ENCODE results near the gene SMIM36.

GRCh38 chr17:55456307-55457240 lies 54.7 kb downstream of the SMIM36 start:
- TF ChIP-seq POLR2AphosphoS5 (IDR thresholded peaks at IDR 0.05; ENCODE audit: low read depth) (no peak), CTCF (conservative IDR thresholded peaks at IDR 0.05; ENCODE audit: low read depth in 2 of 2) (no peak), EZH2phosphoT487 (IDR thresholded peaks at IDR 0.05; ENCODE audit: unreplicated experiment) (no peak)
